HG02798 (cell line): Measurements from ENCODE around the gene APH1B.
"Not testable (repeated sequence)": the region's sequence is repeated elsewhere in the genome, so short reads cannot be mapped to it uniquely, and the experiment has no call there.

Source experiments
- ATAC-seq: cut with Tn5 transposase; IDR thresholded peaks from one replicate; pipeline ENCODE4 v1.9.1; 2021; ENCODE audit warnings: mild to moderate bottlenecking; ENCODE audit not compliant: unreplicated experiment, poor library complexity

APH1B gene

GRCh38 chr15:63292771-63293170 is 15.4 kb downstream of the APH1B start:
- ATAC-seq, result no peak

- no peak for ATAC-seq
Measured at GRCh38 chr15:63294359-63294758, 17.0 kb downstream of the APH1B start.

- no peak for ATAC-seq
Measured at GRCh38 chr15:63295341-63295740, 17.9 kb downstream of the APH1B start.

- ATAC-seq, result no peak
Measured at GRCh38 chr15:63296195-63296594, 18.8 kb downstream of the APH1B start.

GRCh38 chr15:63299943-63300575 is 22.7 kb downstream of the APH1B start:
- ATAC-seq, result no peak

GRCh38 chr15:63301088-63301487 is 23.7 kb downstream of the APH1B start:
- no peak for ATAC-seq

GRCh38 chr15:63305260-63305659 is 27.9 kb downstream of the APH1B start:
- ATAC-seq, result no peak

GRCh38 chr15:63306492-63307073 is 29.2 kb downstream of the APH1B start:
- no peak for ATAC-seq

- no peak for ATAC-seq
Measured at GRCh38 chr15:63308491-63308890, 31.1 kb downstream of the APH1B start.

- no peak for ATAC-seq
Measured at GRCh38 chr15:63308947-63309346, 31.5 kb downstream of the APH1B start.

GRCh38 chr15:63310646-63311045 is 33.2 kb downstream of the APH1B start:
- ATAC-seq, result no peak

- ATAC-seq, result no peak
Measured at GRCh38 chr15:63312286-63312685, 34.9 kb downstream of the APH1B start.

- ATAC-seq, result no peak
Measured at GRCh38 chr15:63313825-63314224, 36.4 kb downstream of the APH1B start.

- no peak for ATAC-seq
Measured at GRCh38 chr15:63314409-63314808, 37.0 kb downstream of the APH1B start.

GRCh38 chr15:63318344-63318743 is 40.9 kb downstream of the APH1B start:
- ATAC-seq, result no peak

GRCh38 chr15:63319065-63319464 is 41.7 kb downstream of the APH1B start:
- ATAC-seq, result no peak

- not testable (repeated sequence) for ATAC-seq
Measured at GRCh38 chr15:63320446-63320845, 43.0 kb downstream of the APH1B start.

- ATAC-seq, result not testable (repeated sequence)
Measured at GRCh38 chr15:63320981-63321380, 43.6 kb downstream of the APH1B start.

- no peak for ATAC-seq
Measured at GRCh38 chr15:63321462-63321861, 44.1 kb downstream of the APH1B start.

GRCh38 chr15:63322541-63322940 is 45.1 kb downstream of the APH1B start:
- no peak for ATAC-seq

- ATAC-seq, result no peak
Measured at GRCh38 chr15:63323798-63324563, 46.6 kb downstream of the APH1B start.

- no peak for ATAC-seq
Measured at GRCh38 chr15:63324770-63325169, 47.4 kb downstream of the APH1B start.
